NCI-H2029 (cell line): ENCODE data around the gene ACTA2.

Source experiments
- DNase-seq: peaks from one replicate; lab custom pipeline; 2025; lab: John Stamatoyannopoulos, UW

Gene ACTA2

DNA sequence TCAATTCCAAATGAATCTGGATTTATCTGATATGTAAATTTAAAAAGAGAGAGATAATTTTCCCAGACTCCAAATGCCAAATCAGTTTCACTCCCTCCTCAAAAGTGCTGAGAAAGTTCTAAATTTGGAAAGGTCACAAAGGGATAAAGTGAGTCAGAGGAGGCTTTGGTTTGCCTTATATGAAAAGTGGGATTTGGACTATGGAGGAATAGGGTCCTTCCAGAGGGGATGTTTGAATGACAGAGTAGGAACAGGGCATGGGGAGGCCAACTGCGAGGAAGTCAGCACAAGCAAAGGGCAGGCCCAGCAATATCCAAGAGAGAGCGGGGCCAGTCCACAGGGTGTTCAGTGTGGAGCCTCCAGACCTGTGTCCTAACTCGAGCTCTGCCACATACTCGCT, 28.2 kb upstream of the ACTA2 start:
- DNase-seq: no peak

DNA sequence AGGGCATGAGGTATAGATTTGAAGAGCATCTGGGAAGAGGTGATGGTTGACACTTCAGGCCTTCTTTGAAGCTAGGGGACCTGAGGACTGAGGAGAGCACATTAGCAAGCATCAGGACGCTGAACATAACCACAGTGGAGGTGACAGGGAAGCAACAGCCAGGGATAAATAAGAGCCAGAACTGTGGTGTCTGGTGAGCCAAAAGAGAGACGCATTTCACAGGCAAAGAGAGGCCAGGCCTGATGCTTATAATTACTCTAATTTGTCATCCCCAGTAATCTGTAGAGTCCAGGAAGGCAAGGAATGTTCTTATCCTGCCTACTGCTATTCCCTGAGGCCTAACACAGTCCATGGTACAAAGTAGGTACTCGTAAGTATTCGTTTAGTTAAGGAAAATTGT, 27.7 kb upstream of the ACTA2 start:
- DNase-seq: no peak

DNA sequence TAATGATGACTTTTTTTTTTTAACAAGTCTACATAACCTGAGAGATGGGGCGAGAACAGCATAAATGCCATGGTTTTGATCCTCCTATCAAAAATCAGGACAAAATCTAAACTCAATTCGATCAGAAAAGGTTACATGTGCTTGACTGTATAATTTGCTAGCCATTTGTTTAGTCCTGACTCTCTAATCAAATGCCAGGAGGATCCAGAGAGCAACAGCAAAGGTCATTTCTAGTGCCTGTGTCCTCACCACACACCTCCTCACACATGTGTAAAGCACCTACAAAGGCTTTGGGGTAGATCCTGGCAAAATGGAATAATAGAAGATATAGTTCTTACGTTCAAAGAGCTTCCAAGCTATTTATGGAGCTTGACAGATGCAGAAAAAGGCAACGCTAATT, 27.0 kb upstream of the ACTA2 start:
- no peak for DNase-seq

DNA sequence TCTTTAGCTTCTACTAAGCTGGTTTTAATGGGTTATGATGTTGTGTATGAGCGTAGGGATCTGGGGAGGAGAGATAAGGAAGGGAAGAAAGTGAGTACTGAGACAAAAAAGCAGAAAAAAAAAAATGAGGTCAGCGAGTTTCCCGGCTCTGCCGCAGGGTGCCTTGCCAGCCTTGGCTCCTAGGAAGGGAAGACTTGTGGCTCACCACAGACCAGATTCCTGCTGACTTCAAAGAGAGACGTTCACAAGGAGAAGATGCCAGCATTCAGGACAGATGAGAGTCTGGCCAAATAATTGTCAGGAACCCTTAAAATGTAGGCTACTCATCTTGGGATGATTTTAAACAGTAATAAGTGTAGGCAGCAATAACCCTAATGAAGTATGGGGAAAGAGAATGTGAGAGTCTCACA, 26.6 kb upstream of the ACTA2 start:
- DNase-seq: no peak

DNA sequence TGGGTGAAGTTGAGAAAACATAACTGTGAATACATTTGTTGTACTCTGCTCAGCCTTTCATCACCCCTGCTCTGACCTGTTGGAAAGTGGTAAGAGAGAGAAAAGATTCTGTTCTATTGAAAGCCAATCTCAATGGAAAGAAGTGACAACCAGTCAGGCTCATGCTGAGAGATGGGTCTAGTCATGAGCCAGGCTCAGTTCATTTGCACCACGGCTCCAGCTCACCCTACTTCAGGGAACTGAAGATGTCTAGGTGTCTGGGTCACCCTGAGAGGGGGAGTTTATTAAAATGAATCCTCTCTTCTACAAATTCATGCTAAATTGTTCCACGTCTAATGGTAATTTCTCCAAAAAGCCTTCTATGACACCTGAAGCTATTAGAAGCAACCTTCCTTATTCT, 25.9 kb upstream of the ACTA2 start:
- no peak for DNase-seq

DNA sequence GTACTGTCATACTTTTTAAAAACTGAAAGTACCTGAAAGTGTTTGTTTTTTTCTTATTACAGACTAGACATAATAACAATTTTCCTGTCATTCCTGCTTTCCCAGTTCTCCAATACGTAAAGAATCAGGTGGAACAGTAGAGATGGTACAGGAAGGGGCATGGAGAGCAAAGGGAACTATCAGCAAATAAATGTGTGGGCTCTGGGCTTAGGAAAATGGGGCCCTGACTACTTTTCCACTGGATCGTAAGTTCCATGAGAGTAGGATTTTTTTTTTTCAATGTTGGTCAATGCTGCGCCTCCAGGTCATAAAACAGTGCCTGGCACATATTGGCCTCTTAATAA, 22.8 kb upstream of the ACTA2 start:
- no peak for DNase-seq

DNA sequence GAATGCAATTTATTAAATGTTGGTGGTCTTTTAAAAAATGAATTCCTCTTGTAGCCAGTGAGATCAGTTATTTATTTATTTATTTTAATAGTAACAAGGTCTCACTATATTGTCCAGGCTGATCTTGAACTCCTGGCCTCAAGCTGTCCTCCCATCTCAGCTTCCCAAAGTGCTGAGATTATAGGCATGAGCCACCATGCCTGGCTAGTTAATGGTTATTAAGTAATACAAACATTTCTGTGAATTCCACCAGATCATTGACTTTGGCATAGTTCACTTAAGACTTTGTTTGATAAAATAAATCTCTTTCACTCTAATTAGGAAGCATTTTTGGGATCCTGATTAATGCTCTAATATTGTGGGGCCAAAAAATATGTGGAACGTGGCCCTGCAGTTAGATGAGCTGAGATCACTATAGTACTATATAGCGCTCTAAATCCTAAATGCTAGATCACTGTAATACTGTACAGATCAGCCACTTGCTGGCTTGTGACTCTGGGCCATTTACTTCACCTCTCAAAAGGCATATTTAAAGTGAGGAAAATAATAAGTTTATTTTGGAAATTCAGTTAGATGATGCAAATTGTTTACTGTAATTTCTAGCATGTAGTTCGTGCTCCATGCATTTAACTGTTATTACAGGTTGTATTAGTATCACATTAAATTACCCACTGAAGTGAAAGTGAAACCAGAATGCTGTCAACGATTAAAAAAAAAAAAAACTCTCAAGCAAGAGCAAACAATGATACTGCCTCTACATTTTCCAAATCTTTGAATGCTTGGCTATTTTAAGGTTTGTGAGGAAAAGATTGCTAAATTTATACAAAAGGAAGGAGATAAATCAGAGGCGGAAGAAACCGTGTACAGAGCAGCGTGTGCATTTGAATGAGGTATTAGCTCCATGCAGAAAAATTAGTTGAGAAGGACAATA, 22.1 kb upstream of the ACTA2 start:
- DNase-seq: no peak

DNA sequence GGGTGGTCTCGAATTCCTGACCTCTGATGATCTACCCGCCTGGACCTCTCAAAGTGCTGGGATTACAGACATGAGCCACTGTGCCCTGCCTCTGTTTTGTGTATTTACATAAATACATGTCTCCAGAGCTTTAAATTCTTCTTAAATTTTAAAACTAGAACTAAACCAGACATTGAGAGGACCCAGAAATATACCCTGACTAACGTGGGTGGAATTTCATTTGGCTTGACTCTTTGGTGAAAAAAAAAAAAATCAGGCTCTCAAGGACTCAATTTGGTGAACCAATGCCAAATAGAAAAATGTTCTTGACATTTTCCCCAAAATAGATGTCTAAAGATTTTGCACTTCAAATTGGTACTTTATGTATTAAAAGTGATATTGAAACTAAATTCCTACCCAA, 21.4 kb upstream of the ACTA2 start:
- no peak for DNase-seq

DNA sequence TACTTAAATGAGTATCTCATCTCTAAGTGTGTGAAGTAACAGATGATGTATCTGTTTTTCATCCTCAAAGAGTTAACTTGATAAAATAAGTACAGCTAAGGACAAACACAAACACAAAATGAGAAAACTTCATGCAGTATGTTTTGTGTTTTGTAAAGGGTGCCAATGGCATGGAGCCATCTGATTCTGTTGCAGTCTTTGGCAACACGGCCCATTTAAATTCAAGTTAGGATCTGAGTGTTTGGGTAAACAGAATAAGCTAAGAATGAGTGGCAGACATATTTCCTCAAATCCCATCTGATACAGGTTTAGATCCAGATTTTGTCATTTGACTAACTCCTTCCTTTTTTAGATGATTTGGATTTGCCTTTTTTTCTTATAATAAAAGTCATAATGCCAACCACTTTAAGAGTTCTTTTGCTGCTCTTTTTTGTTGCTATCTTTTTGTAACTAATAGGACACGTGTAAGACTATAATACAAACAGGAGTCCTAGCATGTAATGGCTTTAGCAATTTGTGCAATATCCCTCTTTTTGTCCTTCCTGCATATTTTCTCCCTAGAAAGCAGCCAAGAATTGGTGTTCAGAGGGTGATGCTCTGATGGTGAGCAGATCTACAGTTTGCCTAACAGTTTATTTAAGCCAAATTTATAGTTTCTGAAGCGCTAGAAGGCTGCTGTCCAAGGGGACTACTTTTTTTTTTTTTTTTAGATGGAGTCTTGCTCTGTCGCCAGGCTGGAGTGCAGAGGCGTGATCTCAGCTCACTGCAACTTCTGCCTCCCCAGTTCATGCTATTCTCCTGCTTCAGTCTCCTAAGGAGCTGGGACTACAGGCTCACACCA, 18.9 kb upstream of the ACTA2 start:
- DNase-seq: no peak

DNA sequence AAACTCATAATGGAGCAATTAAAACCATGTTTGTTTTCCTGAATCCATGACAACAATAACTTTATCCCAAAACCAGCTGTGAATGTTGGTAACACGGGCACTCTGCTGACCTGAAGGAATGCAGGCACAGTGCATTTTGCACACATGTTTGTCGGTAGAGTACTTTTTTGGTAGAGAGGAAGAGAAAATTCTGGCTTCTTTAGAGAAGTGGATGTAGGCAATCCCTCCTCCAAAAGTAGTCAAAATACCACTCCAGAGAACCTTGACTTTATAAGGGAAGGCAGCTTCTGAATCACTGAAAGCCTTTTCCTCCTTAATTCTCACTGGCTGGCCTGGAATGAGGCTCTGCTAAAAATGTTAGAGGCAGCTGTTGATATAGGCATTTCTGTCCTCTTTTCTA, 15.8 kb upstream of the ACTA2 start:
- no peak for DNase-seq

DNA sequence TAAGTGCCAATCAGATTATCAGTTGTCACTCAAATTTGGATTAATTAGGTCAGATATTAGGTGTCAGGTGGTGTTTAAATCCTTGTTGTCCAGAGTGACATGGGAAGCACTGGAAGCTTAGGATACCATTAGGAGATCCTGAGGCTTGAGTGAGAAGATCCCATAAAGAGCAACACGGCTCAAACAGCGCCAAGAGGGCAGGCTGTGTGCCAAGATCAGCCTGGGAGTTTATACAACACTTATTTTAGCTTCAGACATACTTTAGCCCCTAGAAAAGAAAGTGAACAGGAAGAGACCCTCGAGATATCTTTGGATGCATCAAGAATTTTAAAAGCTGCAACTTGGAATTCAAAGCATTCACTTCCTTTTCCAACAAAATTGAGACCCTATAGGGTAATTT, 14.2 kb upstream of the ACTA2 start:
- DNase-seq: no peak

DNA sequence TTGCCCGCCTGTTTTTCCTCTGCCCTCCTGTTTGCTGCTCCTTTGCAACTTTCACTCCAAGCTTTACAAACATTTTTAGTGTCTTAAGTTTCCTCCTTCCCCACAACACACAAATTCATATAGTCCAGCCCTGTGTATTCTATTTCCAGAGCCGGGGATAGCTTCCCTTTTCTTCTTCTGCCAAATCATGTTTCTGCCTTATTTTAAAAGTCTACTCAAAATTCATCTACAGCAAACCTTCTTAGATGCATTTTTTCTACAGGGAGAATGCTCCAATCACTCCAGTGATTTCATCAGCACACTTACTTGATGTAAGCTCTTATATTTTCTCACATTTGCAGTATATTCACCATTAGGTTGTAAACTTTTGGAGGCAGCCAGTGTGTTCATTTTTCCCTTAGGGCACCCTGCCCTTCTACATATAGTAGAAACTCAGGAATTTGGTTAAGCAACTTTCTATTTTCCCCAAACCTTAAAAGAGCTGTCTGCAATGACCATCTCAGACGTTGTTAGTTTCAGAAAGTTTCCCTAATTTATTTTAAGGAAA, 12.4 kb upstream of the ACTA2 start:
- no peak for DNase-seq

DNA sequence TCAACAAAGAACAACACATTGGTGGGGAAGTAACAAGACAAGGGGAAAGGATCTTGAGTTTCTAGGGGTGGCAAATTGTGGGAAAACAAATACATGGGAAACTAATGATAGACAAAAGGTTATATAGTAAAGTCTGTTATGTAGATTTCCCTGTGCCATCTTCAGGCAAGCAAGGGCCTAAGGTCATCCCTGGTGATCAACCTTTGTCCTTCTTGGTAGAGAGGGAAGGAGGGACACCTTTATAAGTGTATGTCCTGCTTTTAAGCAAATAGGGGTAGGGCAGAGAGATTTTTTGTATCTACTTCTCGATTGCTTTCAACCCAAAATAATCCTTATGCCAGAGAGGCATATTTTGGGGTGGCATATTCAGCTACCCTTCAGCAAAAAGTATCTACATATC, 11.8 kb upstream of the ACTA2 start:
- no peak for DNase-seq

DNA sequence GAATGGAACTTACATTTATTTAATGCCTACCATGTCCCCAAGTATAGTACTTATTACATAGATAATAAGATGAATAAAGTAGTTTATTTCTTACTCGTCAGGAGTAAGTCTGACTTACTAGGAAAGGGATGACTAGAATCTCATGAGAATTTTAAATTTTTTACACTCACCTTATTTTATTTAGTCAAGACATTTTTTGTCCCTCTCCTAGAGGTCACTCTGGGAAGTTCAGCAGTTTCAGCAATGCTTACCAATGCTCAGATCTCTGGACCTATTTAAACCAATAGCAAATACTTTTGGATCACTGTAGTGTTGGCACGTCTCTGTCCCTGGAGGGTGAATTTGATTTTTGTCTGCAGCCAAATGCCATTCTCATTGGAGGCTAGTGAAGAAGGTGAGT, 10.7 kb upstream of the ACTA2 start:
- no peak for DNase-seq

DNA sequence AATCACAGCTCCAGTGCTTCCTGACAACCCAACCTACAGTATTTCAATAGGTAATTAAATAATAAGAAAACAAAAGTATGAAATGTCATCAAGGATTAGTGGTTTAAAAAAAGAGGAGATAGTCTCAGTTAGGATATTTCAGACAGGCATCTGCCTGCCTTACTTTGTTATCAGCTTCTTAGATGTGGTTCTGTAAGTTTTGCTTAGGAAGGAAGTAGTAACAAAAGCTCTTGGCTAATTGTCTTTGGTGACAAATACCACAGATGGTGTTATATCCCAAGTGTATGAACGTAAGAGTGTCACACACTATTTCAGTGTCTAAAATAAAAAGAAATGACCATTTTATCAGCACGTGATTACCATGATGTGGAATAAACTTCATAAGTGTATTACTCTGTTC, 9.8 kb upstream of the ACTA2 start:
- DNase-seq: no peak

DNA sequence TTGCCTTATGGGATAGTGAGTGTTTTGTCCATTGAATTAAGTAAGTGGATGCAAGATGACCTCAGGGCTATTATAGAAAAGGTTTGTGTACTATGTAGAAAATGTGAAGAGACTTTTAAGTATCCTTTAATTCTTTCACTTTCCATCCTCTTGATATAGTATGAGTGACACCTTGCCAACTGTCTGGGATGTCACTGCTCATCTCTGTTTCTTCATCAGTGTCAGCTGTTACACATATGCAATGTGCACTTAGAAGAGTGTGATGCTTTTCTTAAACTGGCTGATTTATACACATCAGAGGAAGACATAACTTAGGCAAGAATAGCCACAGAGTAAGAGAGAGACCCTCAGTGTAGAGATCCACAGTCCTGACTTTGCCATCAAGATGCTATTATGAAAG, 8.7 kb upstream of the ACTA2 start:
- DNase-seq: no peak

DNA sequence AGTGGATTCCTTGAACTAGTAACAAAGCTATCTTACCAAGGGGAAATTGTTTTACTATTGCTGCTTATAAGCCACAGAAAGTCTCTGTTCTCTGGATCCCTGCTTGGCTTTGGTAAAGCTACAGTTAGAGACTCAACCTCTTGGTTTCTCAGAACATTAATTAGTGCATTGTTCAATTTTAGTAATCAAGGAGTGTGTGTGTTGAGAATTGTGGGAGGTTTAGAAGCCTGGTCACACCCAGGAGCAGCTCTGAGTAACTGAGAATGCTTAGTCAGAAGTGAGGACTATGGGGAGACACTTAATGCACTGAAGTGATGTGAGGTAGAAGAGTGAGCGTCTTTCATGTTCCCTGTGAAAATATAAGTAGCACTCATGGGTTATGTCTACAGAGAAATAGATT, 8.2 kb upstream of the ACTA2 start:
- DNase-seq: no peak

DNA sequence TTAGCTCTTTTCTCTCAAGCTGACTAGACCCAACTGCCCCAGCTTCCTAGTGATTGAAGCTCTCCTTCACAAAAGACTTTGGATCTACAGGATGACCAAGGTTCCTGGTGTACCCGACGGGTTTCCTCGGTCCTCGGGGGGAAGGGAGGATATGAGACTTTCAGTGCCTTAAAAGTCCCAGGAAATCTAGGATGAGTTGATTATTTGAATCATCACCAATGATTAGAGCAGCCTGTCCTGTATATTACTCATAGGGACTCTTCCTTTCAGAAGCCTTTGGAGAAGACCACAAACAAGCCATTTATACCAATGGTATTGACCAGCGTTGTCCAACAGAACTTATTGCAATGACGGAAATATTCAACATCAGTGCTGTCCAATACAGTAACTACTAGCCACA, 6.1 kb upstream of the ACTA2 start:
- DNase-seq: no peak

DNA sequence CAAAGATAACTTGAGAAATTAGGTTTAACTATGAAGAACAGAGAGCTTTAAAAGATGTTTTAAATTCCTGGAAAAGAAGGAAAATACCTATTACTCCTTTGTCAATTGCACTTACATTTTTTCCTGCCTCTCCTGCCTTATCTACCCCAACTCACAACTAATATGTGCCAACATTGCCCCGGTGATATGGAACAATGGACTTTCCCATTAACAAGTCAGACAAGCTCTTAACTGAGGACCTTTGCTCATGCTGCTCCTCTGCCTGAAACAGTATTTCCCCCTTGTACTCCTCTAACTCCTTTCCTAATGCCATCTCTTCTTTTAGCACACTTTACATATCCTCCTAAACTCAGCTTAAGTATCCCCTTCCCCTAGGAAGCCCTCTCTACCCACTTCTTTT, 4.8 kb upstream of the ACTA2 start:
- no peak for DNase-seq

DNA sequence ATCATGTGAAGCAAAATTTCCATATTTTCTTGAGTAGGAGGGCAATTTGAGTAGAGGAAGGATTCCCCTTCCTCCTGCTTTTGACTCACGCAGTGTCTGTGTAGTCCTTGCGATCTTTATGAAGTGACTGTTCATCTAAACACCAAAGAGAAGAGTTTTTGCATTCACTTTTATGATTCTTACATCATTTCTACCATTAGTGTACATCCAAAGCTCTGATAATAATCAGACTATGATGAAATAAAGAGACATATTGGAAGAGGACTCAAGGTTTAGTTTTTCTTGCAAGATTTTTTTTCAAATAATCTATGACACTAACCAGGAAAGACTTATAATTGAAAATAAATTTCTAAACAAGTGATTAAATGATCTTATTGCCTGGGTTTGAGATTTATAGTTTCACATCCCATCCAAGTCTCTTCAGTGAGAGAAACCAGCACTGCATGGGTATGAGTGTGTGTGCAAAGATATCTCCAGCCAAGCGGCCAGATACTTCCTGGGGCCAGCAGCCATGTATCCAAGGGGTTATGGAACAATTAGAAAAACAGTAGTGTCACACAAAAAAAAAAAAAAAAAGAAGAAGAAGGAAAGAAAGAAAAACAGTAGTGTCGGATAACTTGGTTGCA, 2.0 kb upstream of the ACTA2 start:
- DNase-seq: no peak

DNA sequence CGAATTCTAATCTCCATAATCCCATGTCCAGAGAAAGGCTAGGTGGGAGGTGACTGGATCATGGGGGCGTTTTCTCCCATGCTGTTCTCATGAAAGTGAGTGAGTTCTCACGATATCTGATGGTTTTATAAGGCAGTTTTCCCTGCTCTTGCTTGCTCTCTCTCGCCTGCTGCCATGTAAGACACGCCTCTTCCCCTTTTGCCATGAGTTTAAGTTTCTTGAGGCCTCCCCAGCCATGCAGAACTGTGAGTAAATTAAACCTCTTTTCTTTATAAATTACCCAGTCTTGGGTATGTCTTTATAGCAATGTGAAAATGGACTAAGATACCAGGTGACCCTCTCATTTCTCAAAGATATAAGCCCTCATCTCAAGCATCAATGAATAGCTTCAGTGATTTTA, 1.1 kb upstream of the ACTA2 start:
- no peak for DNase-seq

DNA sequence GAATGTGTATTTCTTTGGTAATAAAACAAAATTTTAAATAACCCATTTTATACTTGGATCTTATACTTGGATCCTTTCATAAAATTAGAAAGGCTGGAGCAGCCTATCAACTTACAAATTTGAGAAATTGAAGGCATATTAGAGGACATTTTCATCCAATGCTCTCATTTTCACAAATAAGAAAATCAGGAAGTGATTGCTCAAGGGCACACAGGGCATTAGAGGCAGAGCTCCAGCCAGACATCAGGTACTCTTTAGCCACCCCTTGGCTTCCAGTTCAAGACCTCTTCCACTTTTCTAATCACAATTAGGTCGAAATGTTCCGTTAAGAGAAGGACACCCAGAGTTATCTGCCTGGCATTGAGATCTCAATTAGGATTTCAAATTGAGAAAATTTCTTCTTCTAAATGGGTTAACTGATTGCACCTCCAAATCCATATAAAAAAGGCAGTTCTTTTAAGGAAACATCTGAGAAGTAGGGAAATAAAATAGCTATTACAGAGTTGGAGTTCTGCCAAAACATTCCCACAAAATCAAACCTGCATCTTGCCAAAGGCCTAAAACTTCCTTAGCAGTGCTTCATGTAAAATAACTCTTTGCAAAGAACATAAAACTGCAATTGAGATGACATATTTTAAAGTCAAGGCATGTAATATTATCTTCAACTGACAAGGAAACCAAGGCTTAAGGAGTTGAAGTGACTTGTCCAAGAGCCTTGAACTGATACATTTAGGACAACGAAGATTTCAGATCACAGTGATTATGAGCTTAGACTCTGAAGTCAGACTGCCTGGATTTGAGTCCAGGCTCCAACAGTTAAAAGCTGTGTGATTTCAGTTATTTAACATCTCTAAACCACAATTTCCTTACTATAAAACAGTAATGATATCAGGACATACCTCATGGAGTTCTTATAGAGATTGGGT, 2.4 kb downstream of the ACTA2 start:
- no peak for DNase-seq
